ENCODE data around the gene TTLL13.

DNA sequence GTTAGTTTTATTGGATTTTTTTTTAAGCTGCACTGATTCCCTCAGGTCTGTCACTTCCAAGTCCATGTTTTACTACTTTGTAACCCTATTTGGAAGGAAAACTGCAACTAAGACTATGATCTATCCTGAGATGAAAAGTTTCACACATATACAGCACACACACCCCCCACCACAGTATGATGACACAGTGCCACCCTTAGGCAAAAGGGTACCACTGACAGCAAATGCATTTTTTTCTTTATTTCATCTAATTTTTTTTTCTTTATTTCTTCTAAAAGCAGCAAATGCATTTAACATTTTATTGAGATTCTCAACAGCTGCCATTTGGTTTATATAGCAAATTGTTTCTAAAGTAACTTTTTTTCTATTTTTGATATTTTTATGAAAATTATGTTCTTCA lies 37.3 kb downstream of the TTLL13 start:
- no peak for TF ChIP-seq POLR2A (IDR thresholded peaks at IDR 0.05)
- TF ChIP-seq, protein P1, sequence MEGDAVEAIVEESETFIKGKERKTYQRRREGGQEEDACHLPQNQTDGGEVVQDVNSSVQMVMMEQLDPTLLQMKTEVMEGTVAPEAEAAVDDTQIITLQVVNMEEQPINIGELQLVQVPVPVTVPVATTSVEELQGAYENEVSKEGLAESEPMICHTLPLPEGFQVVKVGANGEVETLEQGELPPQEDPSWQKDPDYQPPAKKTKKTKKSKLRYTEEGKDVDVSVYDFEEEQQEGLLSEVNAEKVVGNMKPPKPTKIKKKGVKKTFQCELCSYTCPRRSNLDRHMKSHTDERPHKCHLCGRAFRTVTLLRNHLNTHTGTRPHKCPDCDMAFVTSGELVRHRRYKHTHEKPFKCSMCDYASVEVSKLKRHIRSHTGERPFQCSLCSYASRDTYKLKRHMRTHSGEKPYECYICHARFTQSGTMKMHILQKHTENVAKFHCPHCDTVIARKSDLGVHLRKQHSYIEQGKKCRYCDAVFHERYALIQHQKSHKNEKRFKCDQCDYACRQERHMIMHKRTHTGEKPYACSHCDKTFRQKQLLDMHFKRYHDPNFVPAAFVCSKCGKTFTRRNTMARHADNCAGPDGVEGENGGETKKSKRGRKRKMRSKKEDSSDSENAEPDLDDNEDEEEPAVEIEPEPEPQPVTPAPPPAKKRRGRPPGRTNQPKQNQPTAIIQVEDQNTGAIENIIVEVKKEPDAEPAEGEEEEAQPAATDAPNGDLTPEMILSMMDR (IDR thresholded peaks at IDR 0.05) = no peak
- TF ChIP-seq EP300 (IDR thresholded peaks at IDR 0.05) = no peak
